C4-2B (cell line): Measurements from ENCODE around the gene MEGF10.

Experiments
- CTCF ChIP-seq: fragments of 450-650 bp; conservative IDR thresholded peaks from 2 replicates; pipeline ENCODE4 v1.5.1; 2017; ENCODE audit warnings: mild to moderate bottlenecking
- ZFX ChIP-seq: fragments of 450-650 bp; IDR thresholded peaks from 2 replicates; pipeline ENCODE4 v1.6.1; 2017

- no peak for TF ChIP-seq CTCF
- TF ChIP-seq ZFX: no peak
Measured at GRCh38 chr5:127428748-127429147, 138.2 kb downstream of the MEGF10 start.
